ENCODE data around the gene DDX54. TPM values are rescaled to one million over a fixed set of nuclear protein-coding genes. Genes with fewer than 3 reads are reported as not detected.

DDX54 gene
- 122 and 127 TPM in 2 replicates for total RNA-seq

- Mint-ChIP-seq H3K27me3 (no peaks in the 10 kb centered on the region), H3K27ac (peak within 1 kb of the TSS; percentile 98), H3K4me3 (peak within 1 kb of the TSS; percentile 99), H3K36me3 (ENCODE audit: low read depth) (peaks cover 26% of the 10 kb centered on the region), H3K4me1 (peaks cover 20% of the 10 kb centered on the region), H3K9me3 (no peaks in the 10 kb centered on the region)
- DNase-seq, result peak; percentile 94
- intact Hi-C loops (cut with micrococcal nuclease), result loop anchor here (1.0 to 2.0 kb wide), 3 partner anchors 33 to 173 kb away; partner anchors contain the start of genes PLBD2 and TPCN1
Observed at GRCh38 chr12:113185180-113186032, at the start of gene DDX54, which contains the start of gene RITA1. Gene DDX54, minus strand, starts transcription at chr12:113185478. Its CDS starts 27 bp downstream, at chr12:113185451. Gene RITA1, plus strand, starts transcription at chr12:113185721. Its CDS starts 1,026 bp downstream, at chr12:113186747.

DNA sequence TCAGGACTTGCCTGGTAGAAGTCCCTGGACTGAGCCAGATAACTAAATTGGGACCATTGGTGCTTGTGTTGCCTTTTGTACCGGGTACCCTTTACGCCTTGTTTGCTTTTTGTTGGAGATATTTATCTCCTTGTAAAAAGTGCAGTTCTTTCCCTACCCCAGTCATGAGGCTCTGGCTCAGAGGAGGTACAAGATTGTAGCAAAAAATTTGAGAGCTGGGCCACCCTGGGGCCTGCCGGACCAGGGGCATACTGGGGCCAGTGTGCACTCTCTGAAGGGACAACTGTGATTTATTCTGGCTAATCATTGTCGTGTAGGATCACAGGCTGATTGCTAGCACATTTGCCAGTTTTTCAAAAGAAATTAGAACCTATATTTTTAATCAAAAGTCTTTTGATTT, 49.2 kb upstream of the DDX54 start:
- intact Hi-C loops (cut with micrococcal nuclease), result no loop called here
- no peak for DNase-seq

DNA sequence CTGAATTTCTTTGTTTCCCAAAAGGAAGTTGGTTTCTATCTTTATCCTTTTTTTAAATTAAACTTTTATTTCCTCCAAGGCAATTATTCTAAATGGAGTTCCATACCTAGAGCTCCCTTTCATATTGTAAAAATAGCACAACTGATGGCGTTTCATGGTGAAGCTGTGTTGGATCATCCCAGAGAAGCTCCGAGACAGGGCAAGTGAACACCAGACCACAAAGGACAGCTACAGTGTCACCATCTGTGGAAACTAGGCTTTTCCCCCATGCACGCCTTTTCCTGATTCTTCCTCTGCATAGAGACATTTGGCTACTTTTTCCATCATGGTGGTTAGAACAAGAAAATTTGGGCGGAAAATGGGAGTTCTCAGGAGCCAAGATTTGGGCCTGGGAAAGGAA, 48.7 kb upstream of the DDX54 start:
- H3K36me3 Mint-ChIP-seq (ENCODE audit: low read depth), result peaks cover 47% of the 10 kb centered on the region
- no peak overlapping the region for H3K4me3 Mint-ChIP-seq
- no peaks in the 10 kb centered on the region for H3K9me3 Mint-ChIP-seq
- H3K27ac Mint-ChIP-seq, result no peak overlapping the region
- intact Hi-C loops (cut with micrococcal nuclease), result loop anchor here (1.0 kb wide), 1 partner anchor 37 kb away; no protein-coding TSS in a partner anchor
- no peak for DNase-seq
- H3K27me3 Mint-ChIP-seq, result no peaks in the 10 kb centered on the region
- peaks cover 43% of the 10 kb centered on the region for H3K4me1 Mint-ChIP-seq

More for the DNA sequence above, 49.2 kb upstream of the DDX54 start:
- Mint-ChIP-seq H3K4me3 (no peak overlapping the region), H3K4me1 (peaks cover 42% of the 10 kb centered on the region), H3K27ac (no peak overlapping the region), H3K36me3 (ENCODE audit: low read depth) (peaks cover 51% of the 10 kb centered on the region), H3K27me3 (no peaks in the 10 kb centered on the region), H3K9me3 (no peaks in the 10 kb centered on the region)

DNA sequence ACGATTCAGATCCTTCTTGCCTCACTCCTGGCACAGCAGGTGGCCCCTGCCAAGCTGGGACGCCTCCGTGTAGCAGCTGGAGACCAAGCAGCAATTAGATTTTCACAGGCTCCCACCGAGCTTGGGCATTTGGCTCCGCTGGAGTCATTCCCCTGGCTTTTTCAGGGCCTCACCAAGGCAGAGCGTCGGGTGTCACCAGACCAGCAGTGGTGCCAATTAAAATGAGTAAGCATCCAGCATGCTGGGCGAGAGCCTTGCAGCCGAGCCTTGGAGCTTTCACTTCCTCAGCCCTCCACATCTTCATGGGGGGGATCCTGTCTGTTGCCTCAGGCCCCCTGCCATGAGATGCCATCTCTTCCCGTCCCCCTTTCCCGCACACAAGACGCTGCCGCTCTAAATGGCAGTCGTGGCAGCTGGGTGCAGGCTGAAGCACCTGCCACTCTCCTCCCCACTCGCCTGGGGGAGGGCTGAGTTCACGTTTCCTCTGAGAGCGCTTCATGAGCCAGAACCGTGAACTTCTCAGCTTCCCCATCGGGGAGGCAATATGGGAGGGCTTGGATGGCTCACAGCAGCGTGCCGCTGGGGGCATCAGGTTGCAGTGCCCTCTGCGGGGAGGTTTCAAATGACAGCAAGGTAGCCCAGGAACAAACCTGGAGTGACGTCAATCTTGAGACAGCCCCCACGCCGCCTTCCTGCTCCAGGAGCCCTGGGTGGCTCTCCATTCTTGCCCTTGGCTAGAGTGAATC, 47.7 kb upstream of the DDX54 start:
- H3K27me3 Mint-ChIP-seq, result no peaks in the 10 kb centered on the region
- intact Hi-C loops (cut with micrococcal nuclease), result loop anchor here (1.0 kb wide), 1 partner anchor 36 kb away; no protein-coding TSS in a partner anchor
- H3K9me3 Mint-ChIP-seq, result no peaks in the 10 kb centered on the region
- peak; percentile 87 for DNase-seq
- peaks cover 51% of the 10 kb centered on the region for H3K4me1 Mint-ChIP-seq
- peak overlapping the region; percentile 86 for H3K27ac Mint-ChIP-seq
- peaks cover 51% of the 10 kb centered on the region for H3K36me3 Mint-ChIP-seq (ENCODE audit: low read depth)
- H3K4me3 Mint-ChIP-seq, result peak overlapping the region; percentile 81

- DNase-seq, result no peak
- intact Hi-C loops (cut with micrococcal nuclease), result no loop called here
- H3K4me1 Mint-ChIP-seq, result peaks cover 55% of the 10 kb centered on the region
- no peaks in the 10 kb centered on the region for H3K27me3 Mint-ChIP-seq
- peak overlapping the region; percentile 69 for H3K27ac Mint-ChIP-seq
- H3K36me3 Mint-ChIP-seq (ENCODE audit: low read depth), result peaks cover 51% of the 10 kb centered on the region
- no peaks in the 10 kb centered on the region for H3K9me3 Mint-ChIP-seq
- peak overlapping the region; percentile 81 for H3K4me3 Mint-ChIP-seq
Observed at GRCh38 chr12:113232089-113232839, 47.0 kb upstream of the DDX54 start.

DNA sequence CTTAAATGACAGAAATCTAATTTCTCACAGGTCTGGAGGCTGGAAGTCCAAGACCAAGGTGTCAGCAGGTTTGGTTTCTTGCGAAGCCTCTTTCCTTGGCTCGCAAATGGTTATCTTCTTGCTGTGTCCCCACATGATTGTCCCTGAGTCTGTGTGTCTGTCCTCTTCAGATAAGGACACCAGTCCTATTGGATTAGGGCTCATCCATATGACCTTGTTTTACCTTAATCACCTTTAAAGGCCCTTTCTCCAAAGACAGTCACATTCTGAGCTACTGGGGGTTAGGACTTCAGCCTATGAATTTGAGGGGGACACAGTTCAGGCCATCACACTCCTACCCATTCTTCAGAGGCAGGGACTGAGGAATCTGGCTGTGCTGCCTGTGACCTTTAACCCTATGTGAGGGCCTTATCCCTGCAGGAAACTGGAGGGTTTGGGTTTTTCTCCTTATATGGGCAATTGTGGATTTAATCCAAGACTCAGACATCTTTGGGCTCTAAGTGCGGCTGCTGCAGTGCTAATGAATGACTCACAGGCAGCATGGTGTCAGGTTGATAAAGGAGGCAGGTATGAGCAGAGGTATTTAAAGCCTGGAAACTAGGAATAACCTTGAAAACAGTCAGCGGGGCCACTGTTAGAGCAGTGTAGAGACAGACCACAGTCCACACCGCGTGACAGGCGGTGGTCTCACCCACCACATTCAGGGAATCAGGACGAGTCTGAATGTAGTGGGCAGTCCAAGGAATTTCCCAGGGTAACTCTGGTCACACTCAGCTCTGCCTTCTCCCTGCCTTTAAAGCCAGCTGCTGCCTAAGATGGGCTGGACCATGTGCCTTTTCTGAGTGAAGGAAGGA, 46.2 kb upstream of the DDX54 start:
- Mint-ChIP-seq H3K27me3 (no peaks in the 10 kb centered on the region), H3K4me3 (no peak overlapping the region), H3K4me1 (peaks cover 55% of the 10 kb centered on the region), H3K36me3 (ENCODE audit: low read depth) (peaks cover 51% of the 10 kb centered on the region), H3K27ac (no peak overlapping the region), H3K9me3 (no peaks in the 10 kb centered on the region)
- no peak for DNase-seq
- intact Hi-C loops (cut with micrococcal nuclease), result no loop called here

GRCh38 chr12:113230315-113231234, 45.3 kb upstream of the DDX54 start:
- intact Hi-C loops (cut with micrococcal nuclease), result loop anchor here (1.0 kb wide), 1 partner anchor 8 kb away; no protein-coding TSS in a partner anchor
- no peak for DNase-seq
- Mint-ChIP-seq H3K4me1 (peaks cover 52% of the 10 kb centered on the region), H3K4me3 (peak overlapping the region; percentile 60), H3K36me3 (ENCODE audit: low read depth) (peaks cover 48% of the 10 kb centered on the region), H3K9me3 (no peaks in the 10 kb centered on the region), H3K27me3 (no peaks in the 10 kb centered on the region), H3K27ac (peak overlapping the region; percentile 87)

DNA sequence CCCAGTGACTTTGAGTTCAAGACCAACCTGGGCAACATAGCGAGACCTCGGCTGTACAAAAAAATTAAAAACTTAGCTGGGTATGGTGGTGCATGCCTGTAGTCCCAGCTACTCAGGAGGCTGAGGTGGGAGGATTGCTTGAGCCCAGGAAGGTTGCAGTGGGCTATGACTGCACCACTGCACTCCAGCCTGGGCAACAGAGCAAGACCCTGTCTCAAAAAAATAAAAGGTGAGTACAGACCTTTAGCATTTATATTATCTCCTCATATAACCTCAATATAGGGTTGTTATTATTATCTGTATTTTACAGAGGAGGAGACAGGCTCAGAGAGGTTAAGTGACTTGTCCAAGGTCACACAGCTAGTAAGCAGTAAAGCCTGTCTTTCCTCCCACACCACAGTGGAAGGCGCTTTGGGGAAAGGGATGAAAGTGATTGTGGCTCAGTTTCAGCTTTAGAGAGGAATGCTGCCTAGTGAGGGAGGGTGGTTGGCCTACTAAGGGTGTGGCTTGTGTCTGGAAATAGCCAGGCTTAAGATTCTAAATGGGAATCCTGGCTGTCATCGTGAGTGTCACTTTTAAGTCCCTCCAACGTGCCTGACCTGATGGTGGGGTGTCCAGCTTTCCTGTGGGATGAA, 43.2 kb upstream of the DDX54 start:
- peaks cover 45% of the 10 kb centered on the region for H3K4me1 Mint-ChIP-seq
- intact Hi-C loops (cut with micrococcal nuclease), result loop anchor here (1.0 kb wide), 1 partner anchor 34 kb away; no protein-coding TSS in a partner anchor

GRCh38 chr12:113227686-113228391, 42.6 kb upstream of the DDX54 start:
- Mint-ChIP-seq H3K4me1 (peaks cover 44% of the 10 kb centered on the region), H3K27ac (peak overlapping the region; percentile 8)

More for the DNA sequence above, 43.2 kb upstream of the DDX54 start:
- DNase-seq, result no peak
- Mint-ChIP-seq H3K27ac (peak overlapping the region; percentile 35), H3K4me3 (no peak overlapping the region), H3K9me3 (no peaks in the 10 kb centered on the region), H3K27me3 (no peaks in the 10 kb centered on the region), H3K36me3 (ENCODE audit: low read depth) (peaks cover 41% of the 10 kb centered on the region)

DNA sequence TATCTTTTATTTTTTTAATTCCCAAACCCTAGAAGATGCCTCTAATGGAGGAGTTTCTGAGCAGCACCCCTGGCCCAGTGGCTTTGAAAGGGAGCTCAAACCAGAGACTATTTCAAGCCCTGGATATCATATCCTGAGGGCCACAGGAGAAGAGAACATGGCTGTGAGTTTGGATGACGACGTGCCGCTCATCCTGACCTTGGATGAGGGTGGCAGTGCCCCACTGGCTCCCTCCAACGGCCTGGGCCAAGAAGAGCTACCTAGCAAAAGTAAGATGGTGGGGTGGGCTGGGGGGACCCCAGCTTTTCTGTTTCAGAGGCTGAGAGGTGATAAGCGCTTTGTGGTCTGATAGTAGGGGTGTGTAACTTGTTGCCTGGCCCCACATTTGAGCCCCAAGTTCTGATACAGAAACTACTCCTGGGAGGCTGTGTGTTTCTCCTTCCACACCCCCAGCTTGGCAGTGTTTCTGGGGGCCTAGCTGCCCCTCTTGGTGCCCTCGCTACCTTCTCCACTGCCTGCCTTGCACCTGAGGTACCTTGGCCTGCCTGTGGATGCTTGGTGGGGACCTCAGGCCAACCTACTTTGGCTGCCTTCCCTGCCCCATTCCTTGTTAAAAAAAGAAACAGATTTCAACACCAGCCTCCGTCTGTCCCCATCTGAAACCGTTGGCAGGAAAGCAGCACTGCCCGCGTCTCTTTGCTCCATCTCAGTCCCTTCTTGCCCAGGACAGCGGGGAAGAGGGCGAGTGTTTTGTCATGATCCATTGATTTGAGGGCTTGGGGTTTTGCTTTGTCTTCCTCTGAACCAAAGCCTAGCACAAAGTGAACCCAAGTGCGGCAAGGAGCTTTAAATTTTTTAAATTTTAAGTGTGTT, 41.7 kb upstream of the DDX54 start:
- Mint-ChIP-seq H3K9me3 (no peaks in the 10 kb centered on the region), H3K27me3 (no peaks in the 10 kb centered on the region), H3K4me1 (peaks cover 44% of the 10 kb centered on the region), H3K36me3 (ENCODE audit: low read depth) (peaks cover 29% of the 10 kb centered on the region), H3K27ac (no peak overlapping the region), H3K4me3 (no peak overlapping the region)
- intact Hi-C loops (cut with micrococcal nuclease), result no loop called here
- DNase-seq, result no peak

More at GRCh38 chr12:113227686-113228391, 42.6 kb upstream of the DDX54 start:
- peaks cover 36% of the 10 kb centered on the region for H3K36me3 Mint-ChIP-seq (ENCODE audit: low read depth)
- no peak overlapping the region for H3K4me3 Mint-ChIP-seq
- no peaks in the 10 kb centered on the region for H3K9me3 Mint-ChIP-seq
- H3K27me3 Mint-ChIP-seq, result no peaks in the 10 kb centered on the region
- intact Hi-C loops (cut with micrococcal nuclease), result no loop called here
- no peak for DNase-seq
